GM18951 (cell line): ENCODE measurements around the gene MYEOV.

Experiments
- POLR2A ChIP-seq: IDR thresholded peaks from 4 replicates; pipeline ENCODE4 v1.6.1; 2011; ENCODE audit warnings: mild to moderate bottlenecking; ENCODE audit not compliant: insufficient read length, insufficient read depth; ENCODE audit errors: extremely low read depth
- in situ Hi-C: fragments of 300-500 bp; cut with MboI; formaldehyde crosslinking; loops from one replicate; pipeline ENCODE4 v1.12.0; 2022; ENCODE audit warnings: low sequenced_read_pairs, mixed read lengths, inconsistent platforms; ENCODE audit not compliant: unreplicated experiment

Gene MYEOV

GRCh38 chr11:69285091-69285490 lies 8.9 kb upstream of the MYEOV start:
- in situ Hi-C loops: loop anchor here (25.0 kb wide), 1 partner anchor 352 kb away; the partner anchor contains the start of gene CCND1
- TF ChIP-seq POLR2A: no peak

GRCh38 chr11:69285766-69286165 lies 8.2 kb upstream of the MYEOV start:
- in situ Hi-C loops: loop anchor here (25.0 kb wide), 1 partner anchor 352 kb away; the partner anchor contains the start of gene CCND1
- TF ChIP-seq POLR2A: no peak

GRCh38 chr11:69286374-69287371 lies 7.3 kb upstream of the MYEOV start:
- in situ Hi-C loops: loop anchor here (25.0 kb wide), 1 partner anchor 351 kb away; the partner anchor contains the start of gene CCND1
- TF ChIP-seq POLR2A: no peak

- in situ Hi-C loops: loop anchor here (25.0 kb wide), 1 partner anchor 349 kb away; the partner anchor contains the start of gene CCND1
Measured at GRCh38 chr11:69287968-69288882, 5.7 kb upstream of the MYEOV start.

GRCh38 chr11:69288883-69289242 lies 5.1 kb upstream of the MYEOV start:
- no peak for TF ChIP-seq POLR2A
- in situ Hi-C loops: loop anchor here (25.0 kb wide), 1 partner anchor 348 kb away; the partner anchor contains the start of gene CCND1

More at GRCh38 chr11:69287968-69288882, 5.7 kb upstream of the MYEOV start:
- no peak for TF ChIP-seq POLR2A

GRCh38 chr11:69290806-69291205 lies 3.1 kb upstream of the MYEOV start:
- in situ Hi-C loops: loop anchor here (25.0 kb wide), 1 partner anchor 346 kb away; the partner anchor contains the start of gene CCND1
- no peak for TF ChIP-seq POLR2A

- in situ Hi-C loops: loop anchor here (25.0 kb wide), 1 partner anchor 346 kb away; the partner anchor contains the start of gene CCND1
- TF ChIP-seq POLR2A: no peak
Measured at GRCh38 chr11:69291459-69292110, 2.4 kb upstream of the MYEOV start.

- in situ Hi-C loops: loop anchor here (25.0 kb wide), 1 partner anchor 345 kb away; the partner anchor contains the start of gene CCND1
- TF ChIP-seq POLR2A: no peak
Measured at GRCh38 chr11:69292221-69292648, 1.7 kb upstream of the MYEOV start.

GRCh38 chr11:69293087-69293486 lies 868 bp upstream of the MYEOV start:
- in situ Hi-C loops: loop anchor here (25.0 kb wide), 1 partner anchor 344 kb away; the partner anchor contains the start of gene CCND1
- no peak for TF ChIP-seq POLR2A

GRCh38 chr11:69294571-69295078 lies 670 bp downstream of the MYEOV start:
- no peak for TF ChIP-seq POLR2A
- in situ Hi-C loops: loop anchor here (25.0 kb wide), 1 partner anchor 343 kb away; the partner anchor contains the start of gene CCND1

- in situ Hi-C loops: loop anchor here (25.0 kb wide), 1 partner anchor 342 kb away; the partner anchor contains the start of gene CCND1
- TF ChIP-seq POLR2A: no peak
Measured at GRCh38 chr11:69295079-69295994, 1.4 kb downstream of the MYEOV start.
